SK-N-SH treated with all-trans-retinoic acid at 6 μM for 48 hours (cell line): Measurements from ENCODE around the gene PDE7B.

ENCODE experiments used
- CREB5 ChIP-seq: fragments of 250-450 bp; sonication (Bioruptor Pico); IDR thresholded peaks from 2 replicates; pipeline ENCODE4 v1.5.1; 2020; ENCODE audit warnings: low read depth, mild to moderate bottlenecking, moderate library complexity
- CSDC2 ChIP-seq: fragments of 250-450 bp; sonication (Bioruptor Pico); IDR thresholded peaks from 2 replicates; pipeline ENCODE4 v1.5.0; 2020; ENCODE audit warnings: mild to moderate bottlenecking, moderate library complexity
- CSRNP3 ChIP-seq: fragments of 250-450 bp; sonication (Bioruptor Pico); IDR thresholded peaks from 2 replicates; pipeline ENCODE4 v1.5.1; 2021; ENCODE audit warnings: mild to moderate bottlenecking, moderate library complexity
- ESRRG ChIP-seq: fragments of 250-450 bp; sonication (Bioruptor Pico); IDR thresholded peaks from 2 replicates; pipeline ENCODE4 v1.6.1; 2021; ENCODE audit warnings: mild to moderate bottlenecking
- GLIS3 ChIP-seq: fragments of 250-450 bp; sonication (Bioruptor Pico); IDR thresholded peaks from 2 replicates; pipeline ENCODE4 v1.5.0; 2020; ENCODE audit warnings: mild to moderate bottlenecking, moderate library complexity
- OSR1 ChIP-seq: fragments of 250-450 bp; sonication (Bioruptor Pico); IDR thresholded peaks from 2 replicates; pipeline ENCODE4 v1.8.0; 2022; ENCODE audit warnings: moderate library complexity, mild to moderate bottlenecking, inconsistent platforms
- PATZ1 ChIP-seq: fragments of 250-450 bp; sonication (Bioruptor Pico); IDR thresholded peaks from 2 replicates; pipeline ENCODE4 v1.8.0; 2020; ENCODE audit warnings: mild to moderate bottlenecking, moderate library complexity, borderline replicate concordance
- SNAI2 ChIP-seq: fragments of 250-450 bp; sonication (Bioruptor Pico); IDR thresholded peaks from 2 replicates; pipeline ENCODE4 v1.5.0; 2020; ENCODE audit warnings: mild to moderate bottlenecking, moderate library complexity
- ZFP30 ChIP-seq: fragments of 450-650 bp; formaldehyde crosslinking; IDR thresholded peaks from 2 replicates; pipeline ENCODE4 v1.5.0; 2022; ENCODE audit warnings: mild to moderate bottlenecking, moderate library complexity
- ZNF565 ChIP-seq: fragments of 450-650 bp; formaldehyde crosslinking; conservative IDR thresholded peaks from 2 replicates; pipeline ENCODE4 v1.5.0; 2020; ENCODE audit warnings: low read depth, mild to moderate bottlenecking, moderate library complexity
- ZNF70 ChIP-seq: fragments of 450-650 bp; formaldehyde crosslinking; IDR thresholded peaks from 2 replicates; pipeline ENCODE4 v1.5.0; 2020; ENCODE audit warnings: mild to moderate bottlenecking, moderate library complexity
- ZNF8 ChIP-seq: fragments of 450-650 bp; formaldehyde crosslinking; IDR thresholded peaks from 2 replicates; pipeline ENCODE4 v1.5.0; 2020; ENCODE audit warnings: mild to moderate bottlenecking, moderate library complexity

GRCh38 chr6:135895231-135895911, 43.9 kb downstream of the PDE7B start:
- TF ChIP-seq OSR1 (CRISPR knock-in tag) (no peak), ZFP30 (CRISPR knock-in tag) (no peak), SNAI2 (CRISPR knock-in tag) (no peak), ZNF70 (CRISPR knock-in tag) (no peak), CSDC2 (CRISPR knock-in tag) (no peak), GLIS3 (CRISPR knock-in tag) (no peak), PATZ1 (no peak), ZNF565 (CRISPR knock-in tag) (no peak), ESRRG (no peak), ZNF8 (CRISPR knock-in tag) (no peak), CREB5 (no peak), CSRNP3 (no peak)
